SK-N-SH treated with all-trans-retinoic acid at 6 μM for 48 hours (cell line): ENCODE results near the gene ZNF415.

Experiments
- ARNTL ChIP-seq: fragments of 450-650 bp; formaldehyde crosslinking; IDR thresholded peaks from 2 replicates; pipeline ENCODE4 v1.5.0; 2020; ENCODE audit warnings: low read depth, mild to moderate bottlenecking, moderate library complexity, borderline replicate concordance
- CSDC2 ChIP-seq: fragments of 250-450 bp; sonication (Bioruptor Pico); IDR thresholded peaks from 2 replicates; pipeline ENCODE4 v1.5.0; 2020; ENCODE audit warnings: mild to moderate bottlenecking, moderate library complexity
- CSRNP3 ChIP-seq: fragments of 250-450 bp; sonication (Bioruptor Pico); IDR thresholded peaks from 2 replicates; pipeline ENCODE4 v1.5.1; 2021; ENCODE audit warnings: mild to moderate bottlenecking, moderate library complexity
- ISL1 ChIP-seq: fragments of 250-450 bp; sonication (Bioruptor Pico); IDR thresholded peaks from 2 replicates; pipeline ENCODE4 v2.1.2; 2022; ENCODE audit warnings: mild to moderate bottlenecking, moderate library complexity
- OSR1 ChIP-seq: fragments of 250-450 bp; sonication (Bioruptor Pico); IDR thresholded peaks from 2 replicates; pipeline ENCODE4 v1.8.0; 2022; ENCODE audit warnings: moderate library complexity, mild to moderate bottlenecking, inconsistent platforms
- SNAI2 ChIP-seq: fragments of 250-450 bp; sonication (Bioruptor Pico); IDR thresholded peaks from 2 replicates; pipeline ENCODE4 v1.5.0; 2020; ENCODE audit warnings: mild to moderate bottlenecking, moderate library complexity
- TCF4 ChIP-seq: fragments of 250-450 bp; sonication (Bioruptor Pico); IDR thresholded peaks from 2 replicates; pipeline ENCODE4 v1.8.0; 2021; ENCODE audit warnings: mild to moderate bottlenecking, moderate library complexity, borderline replicate concordance
- ZC3H10 ChIP-seq: fragments of 250-450 bp; sonication (Bioruptor Pico); IDR thresholded peaks from 2 replicates; pipeline ENCODE4 v1.5.1; 2021; ENCODE audit warnings: mild to moderate bottlenecking, moderate library complexity
- ZFP3 ChIP-seq: fragments of 250-450 bp; sonication (Bioruptor Pico); IDR thresholded peaks from 2 replicates; pipeline ENCODE4 v1.5.0; 2020; ENCODE audit warnings: mild to moderate bottlenecking, moderate library complexity
- ZNF8 ChIP-seq: fragments of 450-650 bp; formaldehyde crosslinking; IDR thresholded peaks from 2 replicates; pipeline ENCODE4 v1.5.0; 2020; ENCODE audit warnings: mild to moderate bottlenecking, moderate library complexity
- TF ChIP-seq, protein P1 (sequence below): fragments of 250-450 bp; sonication (Bioruptor Pico); IDR thresholded peaks from 2 replicates; pipeline ENCODE4 v1.8.0; 2021; ENCODE audit warnings: low read depth, mild to moderate bottlenecking, moderate library complexity, borderline replicate concordance
- TF ChIP-seq, protein P2 (sequence below): fragments of 250-450 bp; sonication (Bioruptor Pico); IDR thresholded peaks from 2 replicates; pipeline ENCODE4 v1.5.1; 2020; ENCODE audit warnings: low read depth, mild to moderate bottlenecking, moderate library complexity
- TF ChIP-seq, protein P3 (sequence below): fragments of 250-450 bp; sonication (Bioruptor Pico); IDR thresholded peaks from 2 replicates; pipeline ENCODE4 v1.5.0; 2020; ENCODE audit warnings: mild to moderate bottlenecking, moderate library complexity

DNA sequence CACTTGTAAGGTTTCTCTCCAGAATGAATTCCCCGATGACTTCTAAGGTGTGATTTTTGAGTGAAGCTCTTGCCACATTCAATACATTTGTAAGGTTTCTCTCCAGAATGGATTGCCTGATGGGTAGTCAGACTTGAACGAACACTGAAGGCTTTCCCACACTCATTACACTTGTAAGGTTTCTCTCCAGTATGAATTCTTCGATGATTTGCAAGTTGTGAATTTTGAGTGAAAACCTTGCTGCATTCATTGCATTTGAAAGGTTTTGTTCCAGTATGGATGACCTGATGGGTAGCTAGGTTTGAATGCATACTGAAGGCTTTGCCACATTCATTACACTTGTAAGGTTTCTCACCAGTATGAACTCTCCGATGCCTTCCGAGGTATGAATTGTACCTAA, 63.9 kb downstream of the ZNF415 start:
- TF ChIP-seq ISL1 (CRISPR knock-in tag) = no peak
- TF ChIP-seq ZFP3 (CRISPR knock-in tag) = no peak
- TF ChIP-seq OSR1 = no peak
- no peak for TF ChIP-seq ZC3H10
- TF ChIP-seq, protein P1, sequence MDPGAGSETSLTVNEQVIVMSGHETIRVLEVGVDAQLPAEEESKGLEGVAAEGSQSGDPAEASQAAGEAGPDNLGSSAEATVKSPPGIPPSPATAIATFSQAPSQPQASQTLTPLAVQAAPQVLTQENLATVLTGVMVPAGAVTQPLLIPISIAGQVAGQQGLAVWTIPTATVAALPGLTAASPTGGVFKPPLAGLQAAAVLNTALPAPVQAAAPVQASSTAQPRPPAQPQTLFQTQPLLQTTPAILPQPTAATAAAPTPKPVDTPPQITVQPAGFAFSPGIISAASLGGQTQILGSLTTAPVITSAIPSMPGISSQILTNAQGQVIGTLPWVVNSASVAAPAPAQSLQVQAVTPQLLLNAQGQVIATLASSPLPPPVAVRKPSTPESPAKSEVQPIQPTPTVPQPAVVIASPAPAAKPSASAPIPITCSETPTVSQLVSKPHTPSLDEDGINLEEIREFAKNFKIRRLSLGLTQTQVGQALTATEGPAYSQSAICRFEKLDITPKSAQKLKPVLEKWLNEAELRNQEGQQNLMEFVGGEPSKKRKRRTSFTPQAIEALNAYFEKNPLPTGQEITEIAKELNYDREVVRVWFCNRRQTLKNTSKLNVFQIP (CRISPR knock-in tag) = no peak
- TF ChIP-seq SNAI2 (CRISPR knock-in tag) = no peak
- no peak for TF ChIP-seq CSRNP3 (CRISPR knock-in tag)
- TF ChIP-seq TCF4 (CRISPR knock-in tag) = no peak
- TF ChIP-seq, protein P2, sequence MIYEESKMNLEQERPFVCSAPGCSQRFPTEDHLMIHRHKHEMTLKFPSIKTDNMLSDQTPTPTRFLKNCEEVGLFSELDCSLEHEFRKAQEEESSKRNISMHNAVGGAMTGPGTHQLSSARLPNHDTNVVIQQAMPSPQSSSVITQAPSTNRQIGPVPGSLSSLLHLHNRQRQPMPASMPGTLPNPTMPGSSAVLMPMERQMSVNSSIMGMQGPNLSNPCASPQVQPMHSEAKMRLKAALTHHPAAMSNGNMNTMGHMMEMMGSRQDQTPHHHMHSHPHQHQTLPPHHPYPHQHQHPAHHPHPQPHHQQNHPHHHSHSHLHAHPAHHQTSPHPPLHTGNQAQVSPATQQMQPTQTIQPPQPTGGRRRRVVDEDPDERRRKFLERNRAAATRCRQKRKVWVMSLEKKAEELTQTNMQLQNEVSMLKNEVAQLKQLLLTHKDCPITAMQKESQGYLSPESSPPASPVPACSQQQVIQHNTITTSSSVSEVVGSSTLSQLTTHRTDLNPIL (CRISPR knock-in tag) = no peak
- no peak for TF ChIP-seq ARNTL
- TF ChIP-seq ZNF8 (CRISPR knock-in tag) = no peak
- no peak for TF ChIP-seq CSDC2 (CRISPR knock-in tag)
- TF ChIP-seq, protein P3, sequence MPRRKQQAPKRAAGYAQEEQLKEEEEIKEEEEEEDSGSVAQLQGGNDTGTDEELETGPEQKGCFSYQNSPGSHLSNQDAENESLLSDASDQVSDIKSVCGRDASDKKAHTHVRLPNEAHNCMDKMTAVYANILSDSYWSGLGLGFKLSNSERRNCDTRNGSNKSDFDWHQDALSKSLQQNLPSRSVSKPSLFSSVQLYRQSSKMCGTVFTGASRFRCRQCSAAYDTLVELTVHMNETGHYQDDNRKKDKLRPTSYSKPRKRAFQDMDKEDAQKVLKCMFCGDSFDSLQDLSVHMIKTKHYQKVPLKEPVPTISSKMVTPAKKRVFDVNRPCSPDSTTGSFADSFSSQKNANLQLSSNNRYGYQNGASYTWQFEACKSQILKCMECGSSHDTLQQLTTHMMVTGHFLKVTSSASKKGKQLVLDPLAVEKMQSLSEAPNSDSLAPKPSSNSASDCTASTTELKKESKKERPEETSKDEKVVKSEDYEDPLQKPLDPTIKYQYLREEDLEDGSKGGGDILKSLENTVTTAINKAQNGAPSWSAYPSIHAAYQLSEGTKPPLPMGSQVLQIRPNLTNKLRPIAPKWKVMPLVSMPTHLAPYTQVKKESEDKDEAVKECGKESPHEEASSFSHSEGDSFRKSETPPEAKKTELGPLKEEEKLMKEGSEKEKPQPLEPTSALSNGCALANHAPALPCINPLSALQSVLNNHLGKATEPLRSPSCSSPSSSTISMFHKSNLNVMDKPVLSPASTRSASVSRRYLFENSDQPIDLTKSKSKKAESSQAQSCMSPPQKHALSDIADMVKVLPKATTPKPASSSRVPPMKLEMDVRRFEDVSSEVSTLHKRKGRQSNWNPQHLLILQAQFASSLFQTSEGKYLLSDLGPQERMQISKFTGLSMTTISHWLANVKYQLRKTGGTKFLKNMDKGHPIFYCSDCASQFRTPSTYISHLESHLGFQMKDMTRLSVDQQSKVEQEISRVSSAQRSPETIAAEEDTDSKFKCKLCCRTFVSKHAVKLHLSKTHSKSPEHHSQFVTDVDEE (CRISPR knock-in tag) = no peak
